Fibroblast of lung (primary cell): ENCODE measurements around the gene EXOC1L.

ENCODE experiments used
- EZH2 ChIP-seq: IDR thresholded peaks from 2 replicates; pipeline ENCODE4 v1.5.1; 2012; ENCODE audit warnings: low read length, control low read depth, mild to moderate bottlenecking; ENCODE audit errors: missing control alignments
- TF ChIP-seq, protein P1 (sequence below), 2 donors: IDR thresholded peaks in 1 of 2; conservative IDR thresholded peaks in 1 of 2; 1 replicate in 1 of 2; 2 replicates in 1 of 2; pipeline ENCODE4 v1.5.1; 2011 to 2012; ENCODE audit warnings: low read length in 2 of 2, control low read depth in 1 of 2, inconsistent platforms in 1 of 2, low read depth in 1 of 2, mild to moderate bottlenecking in 1 of 2

- TF ChIP-seq, protein P1, sequence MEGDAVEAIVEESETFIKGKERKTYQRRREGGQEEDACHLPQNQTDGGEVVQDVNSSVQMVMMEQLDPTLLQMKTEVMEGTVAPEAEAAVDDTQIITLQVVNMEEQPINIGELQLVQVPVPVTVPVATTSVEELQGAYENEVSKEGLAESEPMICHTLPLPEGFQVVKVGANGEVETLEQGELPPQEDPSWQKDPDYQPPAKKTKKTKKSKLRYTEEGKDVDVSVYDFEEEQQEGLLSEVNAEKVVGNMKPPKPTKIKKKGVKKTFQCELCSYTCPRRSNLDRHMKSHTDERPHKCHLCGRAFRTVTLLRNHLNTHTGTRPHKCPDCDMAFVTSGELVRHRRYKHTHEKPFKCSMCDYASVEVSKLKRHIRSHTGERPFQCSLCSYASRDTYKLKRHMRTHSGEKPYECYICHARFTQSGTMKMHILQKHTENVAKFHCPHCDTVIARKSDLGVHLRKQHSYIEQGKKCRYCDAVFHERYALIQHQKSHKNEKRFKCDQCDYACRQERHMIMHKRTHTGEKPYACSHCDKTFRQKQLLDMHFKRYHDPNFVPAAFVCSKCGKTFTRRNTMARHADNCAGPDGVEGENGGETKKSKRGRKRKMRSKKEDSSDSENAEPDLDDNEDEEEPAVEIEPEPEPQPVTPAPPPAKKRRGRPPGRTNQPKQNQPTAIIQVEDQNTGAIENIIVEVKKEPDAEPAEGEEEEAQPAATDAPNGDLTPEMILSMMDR (conservative IDR thresholded peaks at IDR 0.05 in 1 of 2, IDR thresholded peaks at IDR 0.05 in 1 of 2; ENCODE audit: low read depth in 1 of 2, low read length in 2 of 2) = no peak
- TF ChIP-seq EZH2 = no peak
Measured at GRCh38 chr4:55770662-55771061, 48.9 kb upstream of the EXOC1L start.
